ENCODE measurements around the gene TUBD1. TPM values are rescaled to one million over a fixed set of nuclear protein-coding genes. Genes with fewer than 3 reads are reported as not detected.

The TUBD1 gene
- total and polyA plus RNA-seq, 2 of the 13 experiments (the other 11 are each of a cell fraction or from before 2014, with no cell fraction given) = 18.2 to 25.9 TPM

GRCh38 chr17:59814685-59815084, 78.1 kb downstream of the TUBD1 start:
- ChIA-PET CTCF (ENCODE audit: low intra/inter-chr PET ratio, low total read pairs) (no interaction called here), POLR2A (interaction anchor here (1.5 to 1.9 kb wide), 3 partner anchors 15 to 28 kb away, joined by 5 to 7 read pairs (median 5); no protein-coding TSS in a partner anchor)
- Histone ChIP-seq H3K9ac (ENCODE audit: insufficient read depth, low read depth, low read length) (no peak overlapping the region), H3K4me2 (ENCODE audit: low read depth, low read length) (no peak overlapping the region), H3K4me3 (replicated peaks in 1 of 3; ENCODE audit: insufficient read depth in 1 of 3, low read depth in 2 of 3, low read length in 3 of 3) (no peak overlapping the region), H3K79me2 (ENCODE audit: insufficient read depth, low read length) (no peaks in the 10 kb centered on the region), H3K36me3 (replicated peaks in 1 of 2; ENCODE audit: control insufficient read depth in 1 of 2, insufficient read depth in 2 of 2, low read length in 2 of 2) (peaks cover 7 to 36% of the 10 kb centered on the region in 2 experiments), H4K20me1 (ENCODE audit: insufficient read depth, low read length) (no peaks in the 10 kb centered on the region), H2AFZ (ENCODE audit: low read length) (no peak overlapping the region), H3K4me1 (ENCODE audit: insufficient read depth, low read length) (peaks cover 10% of the 10 kb centered on the region), H3K27me3 (ENCODE audit: control insufficient read depth in 1 of 2, insufficient read depth in 2 of 2, low read length in 2 of 2) (no peaks in the 10 kb centered on the region), H3K9me3 (ENCODE audit: low read length) (no peaks in the 10 kb centered on the region), H3K27ac (ENCODE audit: extremely low read length, insufficient read depth, low read length) (no peak overlapping the region)
- WGBS (ENCODE audit: low lambda C conversion rate) = 93% methylated on average over 3 of the region's 3 CpGs
- no TSS peak for BruUV-seq (replicated peaks)
- no peak for DNase-seq (ENCODE audit: low spot score)
- no peak for FAIRE-seq
- intact Hi-C loops (cut with micrococcal nuclease; ENCODE audit: unreplicated experiment) (no loop called here), in situ Hi-C loops (cut with HindIII; ENCODE audit: extremely low pct_ligation_motif_present, low pct_unique_long_range_greater_than_20kb) (no loop called here)
- no peak for ATAC-seq
- TF ChIP-seq STAT5B (CRISPR knock-in tag; IDR thresholded peaks at IDR 0.05) = no peak
- no peak for TF ChIP-seq MNT (IDR thresholded peaks at IDR 0.05)
- TF ChIP-seq ZNF883 (CRISPR knock-in tag; IDR thresholded peaks at IDR 0.05; ENCODE audit: not compliant biosample characterization) = no peak
- no peak for TF ChIP-seq NFAT5 (CRISPR knock-in tag; IDR thresholded peaks at IDR 0.05)
- TF ChIP-seq ZNF646 (CRISPR knock-in tag; IDR thresholded peaks at IDR 0.05) = no peak
- no peak for TF ChIP-seq NR2C2 (CRISPR knock-in tag; IDR thresholded peaks at IDR 0.05; ENCODE audit: borderline replicate concordance)
- no peak for TF ChIP-seq ZNF451 (CRISPR knock-in tag; IDR thresholded peaks at IDR 0.05)
- TF ChIP-seq ZNF775 (CRISPR knock-in tag; IDR thresholded peaks at IDR 0.05; ENCODE audit: borderline replicate concordance) = no peak
- TF ChIP-seq REPIN1 (CRISPR knock-in tag; IDR thresholded peaks at IDR 0.05; ENCODE audit: borderline replicate concordance, low read depth) = no peak
- no peak for TF ChIP-seq SRF (IDR thresholded peaks at IDR 0.05; ENCODE audit: low read depth, low read length)
- TF ChIP-seq ZNF773 (CRISPR knock-in tag; IDR thresholded peaks at IDR 0.05; ENCODE audit: borderline replicate concordance) = no peak
- TF ChIP-seq NPAS2 (CRISPR knock-in tag; IDR thresholded peaks at IDR 0.05; ENCODE audit: borderline replicate concordance) = no peak
